ENCODE results near the gene TOMM40. TPM values are rescaled to one million over a fixed set of nuclear protein-coding genes. Genes with fewer than 3 reads are reported as not detected.
"Not testable (repeated sequence)": the region's sequence is repeated elsewhere in the genome, so short reads cannot be mapped to it uniquely, and the experiment has no call there.

The TOMM40 gene
- total and polyA plus RNA-seq, 4 donors: 17.6 to 76.8 (median 62.2) TPM

GRCh38 chr19:44914433-44915206 is 23.6 kb downstream of the TOMM40 start, which contains the start of gene APOC1:
APOC1 (plus strand) TSS chr19:44914608; CDS start chr19:44914892, 284 bp downstream.
- Histone ChIP-seq H3K27ac (ENCODE audit: low read depth in 1 of 2, low read length in 1 of 2) (peak within 1 kb of the TSS in 1 of 2 donors; percentile 78), H3K4me1 (ENCODE audit: control insufficient read depth in 5 of 5, insufficient read depth in 5 of 5, low read length in 5 of 5) (peaks cover 0 to 31% (median 11%) of the 10 kb centered on the region in 5 donors), H3K4me3 (peak within 1 kb of the TSS; percentile 26), H3K9ac (ENCODE audit: insufficient read depth in 1 of 2, low read length in 2 of 2) (peak within 1 kb of the TSS; percentile 39 to 68)
- 6 to 8% methylated on average over 27 to 28 of the region's 28 CpGs for WGBS, 2 donors
- not testable (repeated sequence) for H3K36me3 ChIP-seq (ENCODE audit: control insufficient read depth in 4 of 4, insufficient read depth in 4 of 4, low read length in 4 of 4); H3K9me3 ChIP-seq (ENCODE audit: control insufficient read depth in 4 of 4, insufficient read depth in 3 of 4, low read length in 3 of 4); H3K27me3 ChIP-seq (ENCODE audit: control insufficient read depth in 3 of 3, insufficient read depth in 3 of 3, low read length in 2 of 3)
- DNase-seq: peak; percentile 92 to 94 (median 94)
- ATAC-seq (ENCODE audit: insufficient read depth, low FRiP score): peak; percentile 88

DNA sequence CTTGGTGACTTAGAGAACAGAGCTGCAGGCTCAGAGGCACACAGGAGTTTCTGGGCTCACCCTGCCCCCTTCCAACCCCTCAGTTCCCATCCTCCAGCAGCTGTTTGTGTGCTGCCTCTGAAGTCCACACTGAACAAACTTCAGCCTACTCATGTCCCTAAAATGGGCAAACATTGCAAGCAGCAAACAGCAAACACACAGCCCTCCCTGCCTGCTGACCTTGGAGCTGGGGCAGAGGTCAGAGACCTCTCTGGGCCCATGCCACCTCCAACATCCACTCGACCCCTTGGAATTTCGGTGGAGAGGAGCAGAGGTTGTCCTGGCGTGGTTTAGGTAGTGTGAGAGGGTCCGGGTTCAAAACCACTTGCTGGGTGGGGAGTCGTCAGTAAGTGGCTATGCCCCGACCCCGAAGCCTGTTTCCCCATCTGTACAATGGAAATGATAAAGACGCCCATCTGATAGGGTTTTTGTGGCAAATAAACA is 33.2 kb downstream of the TOMM40 start:
- Histone ChIP-seq H3K27me3 (ENCODE audit: control insufficient read depth in 3 of 3, insufficient read depth in 3 of 3, low read length in 2 of 3) (no peaks in the 10 kb centered on the region), H3K36me3 (ENCODE audit: control insufficient read depth in 4 of 4, insufficient read depth in 4 of 4, low read length in 4 of 4) (no peaks in the 10 kb centered on the region), H3K4me1 (ENCODE audit: control insufficient read depth in 5 of 5, insufficient read depth in 5 of 5, low read length in 5 of 5) (peaks cover 0 to 40% (median 14%) of the 10 kb centered on the region in 5 donors), H3K27ac (ENCODE audit: low read depth in 1 of 2, low read length in 1 of 2) (peak overlapping the region in 1 of 2 donors; percentile 26), H3K9ac (ENCODE audit: insufficient read depth in 1 of 2, low read length in 2 of 2) (peak overlapping the region in 1 of 2 donors; percentile 32), H3K9me3 (ENCODE audit: control insufficient read depth in 4 of 4, insufficient read depth in 3 of 4, low read length in 3 of 4) (no peaks in the 10 kb centered on the region), H3K4me3 (no peak overlapping the region)
- 65% methylated on average over 8 of the region's 8 CpGs for WGBS, 2 donors
- ATAC-seq (ENCODE audit: insufficient read depth, low FRiP score) (no peak), DNase-seq (no peak)
- TF ChIP-seq CTCF (IDR thresholded peaks at IDR 0.05; ENCODE audit: control extremely low read depth, extremely low read depth): no peak

- 14 to 29% methylated on average over 8 of the region's 8 CpGs for WGBS, 2 donors
- TF ChIP-seq CTCF (IDR thresholded peaks at IDR 0.05; ENCODE audit: control extremely low read depth, extremely low read depth): no peak
- Histone ChIP-seq H3K36me3 (ENCODE audit: control insufficient read depth in 4 of 4, insufficient read depth in 4 of 4, low read length in 4 of 4) (no peaks in the 10 kb centered on the region), H3K27me3 (ENCODE audit: control insufficient read depth in 3 of 3, insufficient read depth in 3 of 3, low read length in 2 of 3) (no peaks in the 10 kb centered on the region), H3K27ac (ENCODE audit: low read depth in 1 of 2, low read length in 1 of 2) (peak overlapping the region in 1 of 2 donors; percentile 46), H3K9ac (ENCODE audit: insufficient read depth in 1 of 2, low read length in 2 of 2) (peak overlapping the region in 1 of 2 donors; percentile 51), H3K4me3 (no peak overlapping the region), H3K4me1 (ENCODE audit: control insufficient read depth in 5 of 5, insufficient read depth in 5 of 5, low read length in 5 of 5) (peaks cover 0 to 40% (median 14%) of the 10 kb centered on the region in 5 donors), H3K9me3 (ENCODE audit: control insufficient read depth in 4 of 4, insufficient read depth in 3 of 4, low read length in 3 of 4) (no peaks in the 10 kb centered on the region)
- peak; percentile 94 to 97 (median 95) for DNase-seq
- ATAC-seq (ENCODE audit: insufficient read depth, low FRiP score): no peak
Measured at GRCh38 chr19:44925114-44925891, 34.2 kb downstream of the TOMM40 start.

- H3K9ac ChIP-seq (ENCODE audit: insufficient read depth in 1 of 2, low read length in 2 of 2); H3K27me3 ChIP-seq (ENCODE audit: control insufficient read depth in 3 of 3, insufficient read depth in 3 of 3, low read length in 2 of 3); DNase-seq; H3K9me3 ChIP-seq (ENCODE audit: control insufficient read depth in 4 of 4, insufficient read depth in 3 of 4, low read length in 3 of 4); H3K36me3 ChIP-seq (ENCODE audit: control insufficient read depth in 4 of 4, insufficient read depth in 4 of 4, low read length in 4 of 4); H3K27ac ChIP-seq (ENCODE audit: low read depth in 1 of 2, low read length in 1 of 2); H3K4me3 ChIP-seq: not testable (repeated sequence)
- ATAC-seq (ENCODE audit: insufficient read depth, low FRiP score): peak; percentile 16
- 50% methylated on average over 16 to 18 of the region's 19 CpGs for WGBS, 2 donors
- H3K4me1 ChIP-seq (ENCODE audit: control insufficient read depth in 5 of 5, insufficient read depth in 5 of 5, low read length in 5 of 5): peaks cover 0 to 40% (median 14%) of the 10 kb centered on the region in 5 donors
Measured at GRCh38 chr19:44926245-44927077, 35.4 kb downstream of the TOMM40 start.

All from lung (tissue), 12 donors.